ENCODE data around the gene OMA1. TPM values are rescaled to one million over a fixed set of nuclear protein-coding genes. Genes with fewer than 3 reads are reported as not detected.

The OMA1 gene
- total and polyA plus RNA-seq, 10 of the 15 experiments (the other 5 are each of a cell fraction or from before 2014, with no cell fraction given) = 23.6 to 67.1 (median 47.1) TPM

DNA sequence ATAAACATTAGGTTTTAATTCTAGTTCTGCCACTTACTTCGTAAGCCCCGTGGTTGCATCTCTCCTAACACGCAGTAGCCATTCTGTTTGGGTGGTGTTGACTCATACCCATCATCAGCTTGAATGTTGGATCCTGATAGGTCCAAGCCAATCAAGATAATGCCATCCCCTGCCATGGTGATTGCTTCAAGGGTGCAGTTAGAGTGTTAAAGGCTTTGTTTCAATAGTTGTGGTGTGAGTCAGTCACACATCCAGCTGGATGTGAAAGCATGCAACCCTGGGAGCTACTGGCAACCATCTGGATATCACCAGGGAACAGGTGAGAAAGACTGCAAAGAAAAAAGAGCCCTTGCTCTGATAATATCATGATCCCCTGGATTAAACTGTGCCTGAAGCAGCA is 69.1 kb downstream of the OMA1 start:
- H3K9ac ChIP-seq (ENCODE audit: control insufficient read depth, insufficient read depth, low read length) = no peak overlapping the region
- DNase-seq (ENCODE audit: low read depth, low spot score) = no peak
- ChIA-PET SMC1A (ENCODE audit: uncharacterized antibody, unreplicated experiment) (interaction anchor here (0.6 kb wide), 1 partner anchor 16 kb away, joined by 4 read pairs; no protein-coding TSS in a partner anchor), RAD21 (ENCODE audit: unreplicated experiment) (no interaction called here), CTCF (no interaction called here), POLR2A (no interaction called here)
- no peak for FAIRE-seq
- H3K36me3 ChIP-seq (ENCODE audit: control insufficient read depth in 2 of 2, insufficient read depth in 2 of 2, low read length in 1 of 2) = no peaks in the 10 kb centered on the region
- H4K20me1 ChIP-seq (ENCODE audit: control insufficient read depth, insufficient read depth) = no peaks in the 10 kb centered on the region
- no peaks in the 10 kb centered on the region for H3K79me2 ChIP-seq (ENCODE audit: control insufficient read depth, insufficient read depth, low read length)
- H3K27me3 ChIP-seq (replicated peaks in 1 of 2; ENCODE audit: control insufficient read depth in 2 of 2, insufficient read depth in 2 of 2, low read length in 1 of 2) = no peaks in the 10 kb centered on the region
- H3K4me1 ChIP-seq (ENCODE audit: control insufficient read depth, insufficient read depth, low read length) = no peaks in the 10 kb centered on the region
- ATAC-seq = no peak
- H3K4me2 ChIP-seq (ENCODE audit: control insufficient read depth, insufficient read depth) = no peak overlapping the region
- H3K9me3 ChIP-seq (replicated peaks; ENCODE audit: control insufficient read depth, insufficient read depth, low read length) = no peaks in the 10 kb centered on the region
- no peak for TF ChIP-seq ETV6 (conservative IDR thresholded peaks at IDR 0.05 in 1 of 2, IDR thresholded peaks at IDR 0.05 in 1 of 2; ENCODE audit: borderline replicate concordance in 1 of 2, low read depth in 1 of 2)
- TF ChIP-seq, protein P1, sequence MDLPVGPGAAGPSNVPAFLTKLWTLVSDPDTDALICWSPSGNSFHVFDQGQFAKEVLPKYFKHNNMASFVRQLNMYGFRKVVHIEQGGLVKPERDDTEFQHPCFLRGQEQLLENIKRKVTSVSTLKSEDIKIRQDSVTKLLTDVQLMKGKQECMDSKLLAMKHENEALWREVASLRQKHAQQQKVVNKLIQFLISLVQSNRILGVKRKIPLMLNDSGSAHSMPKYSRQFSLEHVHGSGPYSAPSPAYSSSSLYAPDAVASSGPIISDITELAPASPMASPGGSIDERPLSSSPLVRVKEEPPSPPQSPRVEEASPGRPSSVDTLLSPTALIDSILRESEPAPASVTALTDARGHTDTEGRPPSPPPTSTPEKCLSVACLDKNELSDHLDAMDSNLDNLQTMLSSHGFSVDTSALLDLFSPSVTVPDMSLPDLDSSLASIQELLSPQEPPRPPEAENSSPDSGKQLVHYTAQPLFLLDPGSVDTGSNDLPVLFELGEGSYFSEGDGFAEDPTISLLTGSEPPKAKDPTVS (IDR thresholded peaks at IDR 0.05; ENCODE audit: low read depth, low read length) = no peak
- no peak for TF ChIP-seq ASH2L (IDR thresholded peaks at IDR 0.05; ENCODE audit: borderline replicate concordance, low read depth)
- no peak for TF ChIP-seq CREB1 (IDR thresholded peaks at IDR 0.05; ENCODE audit: low read depth)
- TF ChIP-seq, protein P2, sequence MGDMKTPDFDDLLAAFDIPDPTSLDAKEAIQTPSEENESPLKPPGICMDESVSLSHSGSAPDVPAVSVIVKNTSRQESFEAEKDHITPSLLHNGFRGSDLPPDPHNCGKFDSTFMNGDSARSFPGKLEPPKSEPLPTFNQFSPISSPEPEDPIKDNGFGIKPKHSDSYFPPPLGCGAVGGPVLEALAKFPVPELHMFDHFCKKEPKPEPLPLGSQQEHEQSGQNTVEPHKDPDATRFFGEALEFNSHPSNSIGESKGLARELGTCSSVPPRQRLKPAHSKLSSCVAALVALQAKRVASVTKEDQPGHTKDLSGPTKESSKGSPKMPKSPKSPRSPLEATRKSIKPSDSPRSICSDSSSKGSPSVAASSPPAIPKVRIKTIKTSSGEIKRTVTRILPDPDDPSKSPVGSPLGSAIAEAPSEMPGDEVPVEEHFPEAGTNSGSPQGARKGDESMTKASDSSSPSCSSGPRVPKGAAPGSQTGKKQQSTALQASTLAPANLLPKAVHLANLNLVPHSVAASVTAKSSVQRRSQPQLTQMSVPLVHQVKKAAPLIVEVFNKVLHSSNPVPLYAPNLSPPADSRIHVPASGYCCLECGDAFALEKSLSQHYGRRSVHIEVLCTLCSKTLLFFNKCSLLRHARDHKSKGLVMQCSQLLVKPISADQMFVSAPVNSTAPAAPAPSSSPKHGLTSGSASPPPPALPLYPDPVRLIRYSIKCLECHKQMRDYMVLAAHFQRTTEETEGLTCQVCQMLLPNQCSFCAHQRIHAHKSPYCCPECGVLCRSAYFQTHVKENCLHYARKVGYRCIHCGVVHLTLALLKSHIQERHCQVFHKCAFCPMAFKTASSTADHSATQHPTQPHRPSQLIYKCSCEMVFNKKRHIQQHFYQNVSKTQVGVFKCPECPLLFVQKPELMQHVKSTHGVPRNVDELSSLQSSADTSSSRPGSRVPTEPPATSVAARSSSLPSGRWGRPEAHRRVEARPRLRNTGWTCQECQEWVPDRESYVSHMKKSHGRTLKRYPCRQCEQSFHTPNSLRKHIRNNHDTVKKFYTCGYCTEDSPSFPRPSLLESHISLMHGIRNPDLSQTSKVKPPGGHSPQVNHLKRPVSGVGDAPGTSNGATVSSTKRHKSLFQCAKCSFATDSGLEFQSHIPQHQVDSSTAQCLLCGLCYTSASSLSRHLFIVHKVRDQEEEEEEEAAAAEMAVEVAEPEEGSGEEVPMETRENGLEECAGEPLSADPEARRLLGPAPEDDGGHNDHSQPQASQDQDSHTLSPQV (IDR thresholded peaks at IDR 0.05) = no peak
- TF ChIP-seq NR2C1 (IDR thresholded peaks at IDR 0.05) = no peak
- TF ChIP-seq FOS (IDR thresholded peaks at IDR 0.05; ENCODE audit: borderline replicate concordance, extremely low read depth, insufficient read length) = no peak
- intact Hi-C loops (cut with micrococcal nuclease; ENCODE audit: unreplicated experiment) = no loop called here
- no TSS peak for BruUV-seq (replicated peaks)
- no peak overlapping the region for H3K27ac ChIP-seq (ENCODE audit: control insufficient read depth, insufficient read depth)
- H2AFZ ChIP-seq (ENCODE audit: control insufficient read depth, low read depth, low read length) = no peak overlapping the region
- in situ Hi-C loops (cut with MboI) = no loop called here
- no peak overlapping the region for H3K4me3 ChIP-seq
- WGBS (ENCODE audit: insufficient coverage, insufficient replicate concordance, low lambda C conversion rate, missing lambda C conversion rate) = 90% methylated on average over 3 of the region's 3 CpGs

Data from GM12878 (cell line).